Naive thymus-derived CD8-positive, alpha-beta T cell (primary cell): ENCODE results near the gene EPN2. TPM values are rescaled to one million over a fixed set of nuclear protein-coding genes. Genes with fewer than 3 reads are reported as not detected.
A peak's percentile ranks its signal among the peaks of the same experiment; 100 is the strongest.

Experiments used
- ATAC-seq, 2 donors: fragments of 150-1000 bp; cut with Tn5 transposase in 1 of 2; sonication (Bioruptor Pico), chemical (Tn5 transposase) in 1 of 2; 1 replicate in 1 of 2; 2 replicates in 1 of 2; pipeline ENCODE4 v1.10.0; 2021; ENCODE audit warnings: mild to moderate bottlenecking in 2 of 2, moderate library complexity in 2 of 2
- POLR2A ChIA-PET: fragments of 350-600 bp; sonication (Branson Sonifier 250); formaldehyde crosslinking; loops from one replicate; lab custom pipeline; 2021; ENCODE audit warnings: antibody characterized with exemption; lab: Charles Lee
- DNase-seq, 10 donors: peaks; one replicate each; pipeline versions ENCODE4 v3.0.0 to v3.0.0-alpha.2; 2020 to 2022
- H3K27ac Mint-ChIP-seq, 10 donors: one replicate each; pipeline ENCODE4 v1.8.0; 2020 to 2022; ENCODE audit warnings: mild to moderate bottlenecking in 10 of 10, mixed read lengths in 10 of 10, moderate library complexity in 4 of 10, inconsistent platforms in 1 of 10
- H3K27me3 Mint-ChIP-seq, 5 donors: one replicate each; pipeline ENCODE4 v1.8.0; 2021 to 2022; ENCODE audit warnings: mixed read lengths in 5 of 5
- H3K36me3 Mint-ChIP-seq, 3 donors: one replicate each; pipeline ENCODE4 v1.8.0; 2020 to 2022; ENCODE audit warnings: mixed read lengths in 3 of 3, mild to moderate bottlenecking in 2 of 3, inconsistent platforms in 1 of 3
- H3K4me1 Mint-ChIP-seq, 4 donors: one replicate each; pipeline ENCODE4 v1.8.0; 2021 to 2022; ENCODE audit warnings: mixed read lengths in 4 of 4
- H3K4me3 Mint-ChIP-seq, 10 donors: one replicate each; pipeline ENCODE4 v1.8.0; 2020 to 2022; ENCODE audit warnings: mild to moderate bottlenecking in 10 of 10, mixed read lengths in 10 of 10, moderate library complexity in 6 of 10, inconsistent platforms in 1 of 10
- H3K9me3 Mint-ChIP-seq, 9 donors: one replicate each; pipeline ENCODE4 v1.8.0; 2020 to 2022; ENCODE audit warnings: mixed read lengths in 9 of 9, mild to moderate bottlenecking in 3 of 9, inconsistent platforms in 1 of 9, moderate library complexity in 1 of 9
- polyA plus RNA-seq, 3 donors: library from polyadenylated mRNA; unstranded; fragments of 300-500 nt; fragmentation: Illumina TruSeq; gene quantifications; one replicate each; pipeline ENCODE4 v1.2.3, GENCODE V29; 2021
- total RNA-seq, 8 experiments: library from RNA in 2 of 8; stranded (reverse) in 2 of 8; gene quantifications; one replicate each; pipeline ENCODE4 v1.2.3 and lab custom pipeline; 2021 to 2026

Gene EPN2
- total and polyA plus RNA-seq, 5 experiments from 2014 or later = 1.3 to 6.5 (median 3.7) TPM

GRCh38 chr17:19262650-19263631 is 25.8 kb downstream of the EPN2 start:
- no peaks in the 10 kb centered on the region for H3K9me3 Mint-ChIP-seq
- H3K36me3 Mint-ChIP-seq = peaks cover 0 to 3% (median 1%) of the 10 kb centered on the region in 3 donors
- DNase-seq (no peak), ATAC-seq (no peak)
- POLR2A ChIA-PET = no interaction called here
- peaks cover 21 to 82% (median 59%) of the 10 kb centered on the region in 5 donors for H3K27me3 Mint-ChIP-seq
- no peak overlapping the region for H3K4me3 Mint-ChIP-seq
- H3K4me1 Mint-ChIP-seq = peaks cover 0 to 3% (median 1%) of the 10 kb centered on the region in 4 donors
- H3K27ac Mint-ChIP-seq = no peak overlapping the region

- no peak overlapping the region for H3K27ac Mint-ChIP-seq
- H3K4me1 Mint-ChIP-seq = peaks cover 0 to 4% (median 1%) of the 10 kb centered on the region in 4 donors
- DNase-seq (no peak), ATAC-seq (no peak)
- peaks cover 0 to 3% (median 1%) of the 10 kb centered on the region in 3 donors for H3K36me3 Mint-ChIP-seq
- no peak overlapping the region for H3K4me3 Mint-ChIP-seq
- H3K27me3 Mint-ChIP-seq = peaks cover 26 to 82% (median 57%) of the 10 kb centered on the region in 5 donors
- POLR2A ChIA-PET = no interaction called here
- no peaks in the 10 kb centered on the region for H3K9me3 Mint-ChIP-seq
Measured at GRCh38 chr17:19263641-19264051, 26.5 kb downstream of the EPN2 start.

GRCh38 chr17:19264268-19264667 is 27.1 kb downstream of the EPN2 start:
- no peak overlapping the region for H3K27ac Mint-ChIP-seq
- DNase-seq (no peak), ATAC-seq (no peak)
- POLR2A ChIA-PET = no interaction called here
- no peak overlapping the region for H3K4me3 Mint-ChIP-seq
- H3K4me1 Mint-ChIP-seq = peaks cover 0 to 11% (median 1%) of the 10 kb centered on the region in 4 donors
- peaks cover 0 to 3% (median 1%) of the 10 kb centered on the region in 3 donors for H3K36me3 Mint-ChIP-seq
- H3K27me3 Mint-ChIP-seq = peaks cover 26 to 82% (median 55%) of the 10 kb centered on the region in 5 donors
- no peaks in the 10 kb centered on the region for H3K9me3 Mint-ChIP-seq

GRCh38 chr17:19264681-19265080 is 27.5 kb downstream of the EPN2 start:
- no peak overlapping the region for H3K4me3 Mint-ChIP-seq
- H3K27ac Mint-ChIP-seq = peak overlapping the region in 1 of 10 donors; percentile 61
- H3K36me3 Mint-ChIP-seq = peaks cover 0 to 3% (median 1%) of the 10 kb centered on the region in 3 donors
- POLR2A ChIA-PET = no interaction called here
- H3K9me3 Mint-ChIP-seq = no peaks in the 10 kb centered on the region
- peaks cover 24 to 82% (median 55%) of the 10 kb centered on the region in 5 donors for H3K27me3 Mint-ChIP-seq
- ATAC-seq (no peak), DNase-seq (no peak)
- H3K4me1 Mint-ChIP-seq = peaks cover 0 to 15% (median 1%) of the 10 kb centered on the region in 4 donors

GRCh38 chr17:19265755-19266154 is 28.6 kb downstream of the EPN2 start:
- no peak for ATAC-seq
- peaks cover 0 to 3% (median 1%) of the 10 kb centered on the region in 3 donors for H3K36me3 Mint-ChIP-seq
- no peak overlapping the region for H3K4me3 Mint-ChIP-seq
- H3K4me1 Mint-ChIP-seq = peaks cover 0 to 21% (median 0%) of the 10 kb centered on the region in 4 donors
- H3K27ac Mint-ChIP-seq = peak overlapping the region in 1 of 10 donors; percentile 2
- POLR2A ChIA-PET = no interaction called here
- H3K27me3 Mint-ChIP-seq = peaks cover 20 to 82% (median 50%) of the 10 kb centered on the region in 5 donors
- no peaks in the 10 kb centered on the region for H3K9me3 Mint-ChIP-seq
- no peak for DNase-seq

GRCh38 chr17:19268611-19269010 is 31.4 kb downstream of the EPN2 start:
- ATAC-seq = no peak
- peaks cover 0 to 3% (median 1%) of the 10 kb centered on the region in 3 donors for H3K36me3 Mint-ChIP-seq
- H3K4me3 Mint-ChIP-seq = no peak overlapping the region
- peaks cover 8 to 74% (median 37%) of the 10 kb centered on the region in 5 donors for H3K27me3 Mint-ChIP-seq
- POLR2A ChIA-PET = no interaction called here
- peaks cover 0 to 24% (median 0%) of the 10 kb centered on the region in 4 donors for H3K4me1 Mint-ChIP-seq
- H3K9me3 Mint-ChIP-seq = peaks cover 0 to 2% (median 0%) of the 10 kb centered on the region in 9 donors
- no peak for DNase-seq
- no peak overlapping the region for H3K27ac Mint-ChIP-seq

- Mint-ChIP-seq H3K4me3 (no peak overlapping the region), H3K36me3 (peaks cover 0 to 3% (median 1%) of the 10 kb centered on the region in 3 donors), H3K27ac (no peak overlapping the region), H3K27me3 (peaks cover 11 to 69% (median 36%) of the 10 kb centered on the region in 5 donors), H3K4me1 (peaks cover 0 to 24% (median 0%) of the 10 kb centered on the region in 4 donors), H3K9me3 (peaks cover 0 to 2% (median 0%) of the 10 kb centered on the region in 9 donors)
- ATAC-seq = no peak
- POLR2A ChIA-PET = no interaction called here
- DNase-seq = no peak
Measured at GRCh38 chr17:19269106-19269505, 31.9 kb downstream of the EPN2 start.

- no peak for ATAC-seq
- Mint-ChIP-seq H3K27me3 (peaks cover 6 to 64% (median 32%) of the 10 kb centered on the region in 5 donors), H3K4me1 (peaks cover 0 to 22% (median 0%) of the 10 kb centered on the region in 4 donors)
Measured at GRCh38 chr17:19269641-19270040, 32.5 kb downstream of the EPN2 start.

GRCh38 chr17:19270347-19270703 is 33.2 kb downstream of the EPN2 start:
- Mint-ChIP-seq H3K4me3 (no peak overlapping the region), H3K36me3 (peaks cover 0 to 3% (median 0%) of the 10 kb centered on the region in 3 donors), H3K4me1 (peaks cover 0 to 22% (median 0%) of the 10 kb centered on the region in 4 donors), H3K27me3 (peaks cover 7 to 57% (median 35%) of the 10 kb centered on the region in 5 donors), H3K27ac (no peak overlapping the region), H3K9me3 (peaks cover 0 to 2% (median 0%) of the 10 kb centered on the region in 9 donors)
- DNase-seq (no peak), ATAC-seq (no peak)
- POLR2A ChIA-PET = no interaction called here

More at GRCh38 chr17:19269641-19270040, 32.5 kb downstream of the EPN2 start:
- DNase-seq = no peak
- Mint-ChIP-seq H3K27ac (peak overlapping the region in 1 of 10 donors; percentile 7), H3K4me3 (no peak overlapping the region), H3K36me3 (peaks cover 0 to 3% (median 0%) of the 10 kb centered on the region in 3 donors), H3K9me3 (peaks cover 0 to 2% (median 0%) of the 10 kb centered on the region in 9 donors)
- POLR2A ChIA-PET = no interaction called here

GRCh38 chr17:19270704-19271611 is 33.8 kb downstream of the EPN2 start:
- peak in 1 of 2 donors; percentile 33 for ATAC-seq
- Mint-ChIP-seq H3K36me3 (no peaks in the 10 kb centered on the region), H3K4me1 (peaks cover 0 to 22% (median 0%) of the 10 kb centered on the region in 4 donors), H3K27me3 (peaks cover 5 to 50% (median 31%) of the 10 kb centered on the region in 5 donors), H3K4me3 (no peak overlapping the region), H3K9me3 (peaks cover 0 to 2% (median 0%) of the 10 kb centered on the region in 9 donors), H3K27ac (peak overlapping the region in 1 of 10 donors; percentile 45)
- POLR2A ChIA-PET = no interaction called here
- no peak for DNase-seq

GRCh38 chr17:19271780-19272357 is 34.7 kb downstream of the EPN2 start:
- Mint-ChIP-seq H3K36me3 (peaks cover 0 to 2% (median 0%) of the 10 kb centered on the region in 3 donors), H3K27ac (no peak overlapping the region), H3K27me3 (peaks cover 6 to 46% (median 29%) of the 10 kb centered on the region in 5 donors), H3K4me1 (peaks cover 0 to 22% (median 0%) of the 10 kb centered on the region in 4 donors), H3K4me3 (no peak overlapping the region), H3K9me3 (peaks cover 0 to 2% (median 0%) of the 10 kb centered on the region in 9 donors)
- no peak for DNase-seq
- POLR2A ChIA-PET = no interaction called here
- no peak for ATAC-seq

GRCh38 chr17:19273731-19274130 is 36.6 kb downstream of the EPN2 start:
- POLR2A ChIA-PET = no interaction called here
- ATAC-seq (no peak), DNase-seq (no peak)
- Mint-ChIP-seq H3K9me3 (peaks cover 0 to 2% (median 0%) of the 10 kb centered on the region in 9 donors), H3K4me3 (no peak overlapping the region), H3K27me3 (peaks cover 6 to 37% (median 30%) of the 10 kb centered on the region in 5 donors), H3K27ac (no peak overlapping the region), H3K4me1 (peaks cover 0 to 19% (median 0%) of the 10 kb centered on the region in 4 donors), H3K36me3 (peaks cover 0 to 3% (median 0%) of the 10 kb centered on the region in 3 donors)
